Ovary (tissue), 9 donors: ENCODE results near the gene INTS6. TPM values are rescaled to one million over a fixed set of nuclear protein-coding genes. Genes with fewer than 3 reads are reported as not detected.

ENCODE experiments used
- DNase-seq, 5 donors: peaks; one replicate each; pipeline ENCODE4 v3.0.0-alpha.2; 2019 to 2020
- H3K27ac ChIP-seq, 2 donors: fragments of 200-600 bp; one replicate each; pipeline versions ENCODE4 v1.5.1 to v1.8.0; 2019 to 2022
- H3K27me3 ChIP-seq: fragments of 200-600 bp; one replicate; pipeline ENCODE4 v1.8.0; 2022
- H3K36me3 ChIP-seq: fragments of 200-600 bp; sonication (generic); one replicate; pipeline ENCODE4 v1.5.1; 2019
- H3K4me1 ChIP-seq: one replicate; pipeline ENCODE4 v1.8.1; 2013; ENCODE audit warnings: mild to moderate bottlenecking, moderate library complexity; ENCODE audit not compliant: insufficient read depth
- H3K4me3 ChIP-seq: fragments of 200-600 bp; sonication (generic); one replicate; pipeline ENCODE4 v1.5.1; 2017
- H3K9me3 ChIP-seq, 2 donors: fragments of 200-600 bp in 1 of 2; sonication (generic) in 1 of 2; one replicate each; pipeline versions ENCODE4 v1.5.1 to v1.8.1; 2013 to 2019; ENCODE audit warnings: mild to moderate bottlenecking in 1 of 2, moderate library complexity in 1 of 2
- CTCF ChIP-seq, 3 donors: fragments of 450-650 bp in 2 of 3; fragments of 200-600 bp in 1 of 3; IDR thresholded peaks; one replicate each; pipeline versions ENCODE4 v1.5.1 to v1.8.0; 2016 to 2022; ENCODE audit warnings: antibody characterized with exemption in 3 of 3, mild to moderate bottlenecking in 1 of 3
- EP300 ChIP-seq: sonication (generic); formaldehyde crosslinking; IDR thresholded peaks from one replicate; pipeline ENCODE4 v1.6.1; 2017; ENCODE audit warnings: antibody characterized with exemption
- POLR2A ChIP-seq: fragments of 450-650 bp; IDR thresholded peaks from one replicate; pipeline ENCODE4 v1.6.1; 2017; ENCODE audit warnings: antibody characterized with exemption, mild to moderate bottlenecking, moderate library complexity
- WGBS, 3 donors: extraction: QIAGEN DNeasy Blood & Tissue Kit in 1 of 3; methylation state at CpG; one replicate each; pipeline versions ENCODE4 v1.1.5 to v1.1.7; 2013 to 2017; 5-methylcytosine and 5-hydroxymethylcytosine counted together
- intact Hi-C, 4 donors: fragments of 100-400 bp; cut with DNase I; formaldehyde crosslinking; loops; one replicate each; pipeline versions ENCODE4 v1.11.0 to v1.15.1; 2022 to 2023
- polyA plus RNA-seq, 2 donors: library from polyadenylated mRNA; stranded (reverse); fragments of 200-250 nt in 1 of 2; fragments of 350-450 nt in 1 of 2; fragmentation: Illumina TruSeq in 1 of 2; extraction: RNeasy Lipid Tissue Mini Kit (QIAGEN cat#74804) in 1 of 2; gene quantifications; one replicate each; pipeline ENCODE4 v1.2.3, GENCODE V29; 2013 to 2014
- total RNA-seq, 7 donors: library from RNA; depleted of rRNA in 2 of 7; stranded (reverse); fragments of >200 nt in 2 of 7; fragmentation: NEBNext Ultra II Directional in 3 of 7; extraction: Animal tissue kit (Norgen Biotek cat#: 25700) in 3 of 7; gene quantifications; one replicate each; pipeline versions ENCODE4 v1.1.0 to v1.2.4, GENCODE V29; 2016 to 2023
- donor health status: DM: no; HTN: no; CAD: no; lungs with moderate emphysema.
- donor health status: DM: no; HTN: no; CAD: no.
- donor health status: Bipolar disorder and iron deficiency.
- donor health status: DM: yes; HTN: yes; CAD: no.
- donor health status: DM: no; HTN: no; CAD: no.
- donor health status: DM: yes; HTN: yes; CAD: no.

The INTS6 gene
- total and polyA plus RNA-seq, 9 donors: 11.2 to 38.9 (median 29.2) TPM

DNA sequence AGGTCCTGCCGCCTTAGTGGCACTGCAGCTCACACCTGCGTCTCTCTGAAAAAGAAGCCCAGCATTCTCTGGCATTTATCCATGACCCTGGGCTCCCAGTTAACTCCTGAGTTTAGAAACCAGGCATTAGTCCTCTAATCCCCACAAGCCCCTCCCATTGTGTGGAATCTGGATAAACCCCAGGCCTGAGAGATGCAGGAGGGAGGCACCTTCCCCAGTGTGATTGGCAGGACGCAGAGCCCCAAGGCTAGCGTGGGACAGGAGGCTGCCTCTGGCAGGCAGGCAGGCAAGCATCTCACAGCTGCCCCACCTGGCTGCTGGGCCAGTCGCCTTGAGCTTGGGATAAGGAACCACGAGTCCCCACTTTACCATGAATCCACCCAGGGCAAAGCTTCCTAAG, 124.3 kb downstream of the INTS6 start:
- intact Hi-C loops: no loop called here
- no peaks in the 10 kb centered on the region for H3K9me3 ChIP-seq
- no peak overlapping the region for H3K4me3 ChIP-seq
- no peaks in the 10 kb centered on the region for H3K4me1 ChIP-seq
- H3K36me3 ChIP-seq: no peaks in the 10 kb centered on the region
- WGBS, 3 donors: 60 to 72% (median 64%) methylated on average over 6 of the region's 6 CpGs
- no peak overlapping the region for H3K27ac ChIP-seq
- TF ChIP-seq EP300: no peak
- no peak for TF ChIP-seq CTCF (IDR thresholded peaks at IDR 0.05)
- TF ChIP-seq POLR2A: no peak
- no peaks in the 10 kb centered on the region for H3K27me3 ChIP-seq
- DNase-seq: no peak

GRCh38 chr13:51327961-51328360, 124.9 kb downstream of the INTS6 start:
- DNase-seq: no peak
- intact Hi-C loops: no loop called here
- H3K27ac ChIP-seq: no peak overlapping the region
- WGBS, 3 donors: 92 to 97% (median 96%) methylated on average over 2 of the region's 2 CpGs
- TF ChIP-seq CTCF (IDR thresholded peaks at IDR 0.05) (no peak), EP300 (no peak), POLR2A (no peak)
- H3K4me1 ChIP-seq: no peaks in the 10 kb centered on the region
- no peaks in the 10 kb centered on the region for H3K9me3 ChIP-seq
- H3K27me3 ChIP-seq: no peaks in the 10 kb centered on the region
- H3K36me3 ChIP-seq: no peaks in the 10 kb centered on the region
- H3K4me3 ChIP-seq: no peak overlapping the region

DNA sequence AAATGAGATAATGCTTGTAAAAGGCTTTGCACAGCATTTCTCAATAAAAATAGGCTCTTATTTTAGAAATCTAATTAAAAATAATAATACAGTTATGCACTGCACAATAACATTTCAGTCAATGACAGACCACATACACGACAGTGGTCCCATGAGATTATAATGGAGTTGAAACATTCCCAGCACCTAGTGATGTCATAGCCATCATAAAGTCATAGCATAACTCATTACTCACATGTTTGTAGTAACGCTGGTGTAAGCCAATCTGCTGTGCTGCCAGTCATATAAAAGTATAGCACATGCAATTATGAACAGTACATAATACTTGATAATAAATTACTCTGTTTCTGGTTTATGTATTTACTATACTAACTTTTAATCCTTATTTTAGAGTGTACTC, 126.1 kb downstream of the INTS6 start:
- no peaks in the 10 kb centered on the region for H3K9me3 ChIP-seq
- DNase-seq: no peak
- WGBS, 3 donors: 82 to 93% (median 87%) methylated on average over 2 of the region's 2 CpGs
- no peaks in the 10 kb centered on the region for H3K36me3 ChIP-seq
- H3K27ac ChIP-seq: no peak overlapping the region
- no peak for TF ChIP-seq EP300
- no peak for TF ChIP-seq CTCF (IDR thresholded peaks at IDR 0.05)
- TF ChIP-seq POLR2A: no peak
- intact Hi-C loops: no loop called here
- H3K27me3 ChIP-seq: no peaks in the 10 kb centered on the region
- H3K4me1 ChIP-seq: no peaks in the 10 kb centered on the region
- no peak overlapping the region for H3K4me3 ChIP-seq

DNA sequence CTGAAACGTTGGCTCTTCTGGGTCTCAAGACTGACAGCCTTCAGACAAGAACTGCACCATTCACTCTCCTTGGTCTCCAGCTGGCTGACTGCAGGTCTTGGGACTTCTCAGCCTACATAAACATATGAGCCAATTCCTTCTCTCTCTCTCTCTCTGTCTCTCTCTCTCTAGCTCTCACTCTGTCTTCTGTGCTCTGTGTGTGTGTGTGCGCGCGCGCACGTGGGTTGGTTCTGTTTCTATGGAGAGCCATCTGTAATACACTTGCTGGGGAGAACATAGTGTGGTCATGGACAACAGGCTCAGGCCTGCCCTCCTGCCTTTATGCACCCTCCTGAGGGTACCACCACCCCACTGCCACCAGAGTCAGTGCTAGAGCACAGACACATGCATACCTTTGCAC, 127.0 kb downstream of the INTS6 start:
- 87 to 95% (median 90%) methylated on average over 6 of the region's 6 CpGs for WGBS, 3 donors
- Histone ChIP-seq H3K27me3 (no peaks in the 10 kb centered on the region), H3K9me3 (no peaks in the 10 kb centered on the region), H3K36me3 (no peaks in the 10 kb centered on the region), H3K4me1 (no peaks in the 10 kb centered on the region), H3K27ac (no peak overlapping the region), H3K4me3 (no peak overlapping the region)
- TF ChIP-seq CTCF (IDR thresholded peaks at IDR 0.05): no peak
- TF ChIP-seq POLR2A: no peak
- intact Hi-C loops: no loop called here
- no peak for DNase-seq
